Activated naive CD8-positive, alpha-beta T cell treated with anti-CD3 and anti-CD28 coated beads, Interleukin-2, amount 10 ng/mL, durations not matched to agents 7 days and 5 days (primary cell): ENCODE data around the gene SLC25A28. TPM values are rescaled to one million over a fixed set of nuclear protein-coding genes. Genes with fewer than 3 reads are reported as not detected.

Experiments used
- ATAC-seq: fragments of 150-1000 bp; cut with Tn5 transposase; one replicate; pipeline ENCODE4 v1.10.0; 2021; ENCODE audit warnings: low read depth, moderate library complexity
- POLR2A ChIA-PET: fragments of 350-600 bp; sonication (Branson Sonifier 250); formaldehyde crosslinking; loops from one replicate; lab custom pipeline; 2021; ENCODE audit warnings: antibody characterized with exemption; lab: Charles Lee
- DNase-seq: peaks from one replicate; pipeline ENCODE4 v3.0.0; 2021
- H3K27ac Mint-ChIP-seq: one replicate; pipeline ENCODE4 v1.8.0; 2022; ENCODE audit warnings: mild to moderate bottlenecking, mixed read lengths
- H3K27me3 Mint-ChIP-seq: one replicate; pipeline ENCODE4 v1.8.0; 2022; ENCODE audit warnings: mild to moderate bottlenecking, moderate library complexity, mixed read lengths
- H3K36me3 Mint-ChIP-seq: one replicate; pipeline ENCODE4 v1.8.0; 2021; ENCODE audit warnings: mild to moderate bottlenecking, mixed read lengths
- H3K4me1 Mint-ChIP-seq: one replicate; pipeline ENCODE4 v1.8.0; 2021; ENCODE audit warnings: mixed read lengths
- H3K4me3 Mint-ChIP-seq: one replicate; pipeline ENCODE4 v1.8.0; 2022; ENCODE audit warnings: mild to moderate bottlenecking, moderate library complexity, mixed read lengths
- H3K9me3 Mint-ChIP-seq: one replicate; pipeline ENCODE4 v1.8.0; 2021; ENCODE audit warnings: mixed read lengths
- total RNA-seq, 2 experiments: library from RNA; stranded (reverse); gene quantifications; one replicate each; pipeline ENCODE4 v1.2.3, GENCODE V29; 2021

The SLC25A28 gene
- total RNA-seq, 2 experiments from 2014 or later: 77.2 to 84.7 TPM

DNA sequence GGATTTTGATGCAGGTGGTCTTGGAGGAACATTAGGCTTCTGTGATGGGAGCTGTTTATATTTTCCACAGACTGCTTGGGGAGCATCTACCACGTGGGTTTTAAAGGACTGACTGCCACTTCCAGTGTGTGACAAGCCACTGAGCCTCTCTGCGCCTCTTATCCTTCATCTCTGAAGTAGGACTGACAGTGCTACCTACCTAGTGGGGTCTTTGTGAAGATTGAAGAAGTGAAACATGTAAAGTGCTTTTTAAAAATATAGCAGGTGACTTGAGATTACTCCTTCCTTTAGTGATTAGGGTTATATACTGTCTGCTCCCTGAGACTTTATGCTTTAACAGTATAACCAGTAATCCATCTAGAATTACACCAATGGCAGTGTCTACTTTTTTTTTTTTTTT lies 57.6 kb downstream of the SLC25A28 start:
- H3K36me3 Mint-ChIP-seq: no peaks in the 10 kb centered on the region
- DNase-seq: no peak
- POLR2A ChIA-PET: no interaction called here
- H3K4me1 Mint-ChIP-seq: no peaks in the 10 kb centered on the region
- H3K4me3 Mint-ChIP-seq: no peak overlapping the region
- peaks cover 38% of the 10 kb centered on the region for H3K27me3 Mint-ChIP-seq
- no peaks in the 10 kb centered on the region for H3K9me3 Mint-ChIP-seq
- no peak for ATAC-seq
- no peak overlapping the region for H3K27ac Mint-ChIP-seq

Other genes starting within 250 kb of the SLC25A28 start
- gene GOT1, start 189.8 kb downstream of the SLC25A28 start, total RNA-seq: 10 to 100 TPM; 22.6 to 24.0 TPM
- gene NKX2-3, start 87.5 kb downstream of the SLC25A28 start, total RNA-seq: not detected
- 1 to 10 TPM; 3.3 to 3.5 TPM for gene ENTPD7, start 39.1 kb upstream of the SLC25A28 start, total RNA-seq
- 10 to 100 TPM; 39.4 to 46.0 TPM for gene COX15, start 111.7 kb upstream of the SLC25A28 start, total RNA-seq
- 10 to 100 TPM; 26.0 to 31.5 TPM for gene CUTC, start 111.8 kb upstream of the SLC25A28 start, total RNA-seq
- 1 to 10 TPM; 2.4 to 2.5 TPM for gene ABCC2, start 162.2 kb upstream of the SLC25A28 start, total RNA-seq